DOHH2 (cell line): ENCODE results near the gene C16orf89.
"Not testable (repeated sequence)": the region's sequence is repeated elsewhere in the genome, so short reads cannot be mapped to it uniquely, and the experiment has no call there.

ENCODE experiments used
- H3F3A ChIP-seq: fragments of 200-600 bp; sonication (generic), shearing (Covaris generic); 2 replicates; pipeline ENCODE4 v1.6.0; 2016; ENCODE audit warnings: antibody characterized with exemption, mild to moderate bottlenecking; ENCODE audit not compliant: control insufficient read depth, insufficient read depth
- H3K27ac ChIP-seq: fragments of 200-600 bp; sonication (generic); 2 replicates; pipeline ENCODE4 v1.5.1; 2014; ENCODE audit warnings: low read depth, mild to moderate bottlenecking, low read length, moderate library complexity
- H3K27me3 ChIP-seq: fragments of 200-600 bp; sonication (generic); 2 replicates; pipeline ENCODE4 v1.6.1; 2014; ENCODE audit warnings: mild to moderate bottlenecking, low read length, mixed read lengths; ENCODE audit not compliant: control insufficient read depth
- H3K36me3 ChIP-seq: fragments of 200-600 bp; sonication (generic); 2 replicates; pipeline ENCODE4 v1.6.1; 2014; ENCODE audit warnings: mild to moderate bottlenecking, low read length, moderate library complexity, mixed read lengths; ENCODE audit not compliant: control insufficient read depth
- H3K4me1 ChIP-seq: fragments of 200-600 bp; sonication (generic); 2 replicates; pipeline ENCODE4 v1.6.1; 2014; ENCODE audit warnings: mild to moderate bottlenecking, low read length, mixed read lengths; ENCODE audit not compliant: control insufficient read depth
- H3K4me2 ChIP-seq: fragments of 200-600 bp; sonication (generic); 2 replicates; pipeline ENCODE4 v1.6.0; 2014; ENCODE audit warnings: mild to moderate bottlenecking, low read length, moderate library complexity
- H3K4me3 ChIP-seq: fragments of 200-600 bp; sonication (generic); 2 replicates; pipeline ENCODE4 v1.5.1; 2014; ENCODE audit warnings: mild to moderate bottlenecking, low read length, mixed read lengths
- H3K79me2 ChIP-seq: fragments of 200-600 bp; sonication (generic); 2 replicates; pipeline ENCODE4 v1.6.1; 2014; ENCODE audit warnings: mild to moderate bottlenecking, low read length, mixed read lengths; ENCODE audit not compliant: control insufficient read depth
- H3K9me2 ChIP-seq: fragments of 200-600 bp; sonication (generic); replicated peaks from 2 replicates; pipeline ENCODE4 v1.6.1; 2014; ENCODE audit warnings: mild to moderate bottlenecking, low read length, mixed read lengths; ENCODE audit not compliant: control insufficient read depth
- H3K9me3 ChIP-seq: fragments of 200-600 bp; sonication (generic); 2 replicates; pipeline ENCODE4 v1.6.1; 2014; ENCODE audit warnings: antibody characterized with exemption, low read length, mixed read lengths; ENCODE audit not compliant: control insufficient read depth, insufficient read depth
- H4K20me1 ChIP-seq: fragments of 200-600 bp; sonication (generic); 2 replicates; pipeline ENCODE4 v1.6.0; 2014; ENCODE audit warnings: low read depth, mild to moderate bottlenecking, antibody characterized with exemption, low read length, moderate library complexity; ENCODE audit not compliant: control insufficient read depth, insufficient read depth
- EZH2phosphoT487 ChIP-seq: fragments of 200-600 bp; sonication (generic); IDR thresholded peaks from 2 replicates; pipeline ENCODE4 v1.6.1; 2017; ENCODE audit warnings: borderline replicate concordance, mild to moderate bottlenecking, antibody characterized with exemption, low read length, moderate library complexity, mixed read lengths
- TF ChIP-seq, protein P1 (sequence below): fragments of 200-600 bp; sonication (generic); IDR thresholded peaks from one replicate; pipeline ENCODE4 v1.5.1; 2014; ENCODE audit warnings: antibody characterized with exemption, mild to moderate bottlenecking, low read depth, low read length; ENCODE audit not compliant: poor library complexity, severe bottlenecking

The C16orf89 gene, protein sequence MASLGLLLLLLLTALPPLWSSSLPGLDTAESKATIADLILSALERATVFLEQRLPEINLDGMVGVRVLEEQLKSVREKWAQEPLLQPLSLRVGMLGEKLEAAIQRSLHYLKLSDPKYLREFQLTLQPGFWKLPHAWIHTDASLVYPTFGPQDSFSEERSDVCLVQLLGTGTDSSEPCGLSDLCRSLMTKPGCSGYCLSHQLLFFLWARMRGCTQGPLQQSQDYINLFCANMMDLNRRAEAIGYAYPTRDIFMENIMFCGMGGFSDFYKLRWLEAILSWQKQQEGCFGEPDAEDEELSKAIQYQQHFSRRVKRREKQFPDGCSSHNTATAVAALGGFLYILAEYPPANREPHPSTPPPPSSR

GRCh38 chr16:5065813-5066212 is at the start of gene C16orf89:
Gene C16orf89 (minus strand): TSS chr16:5065956. CDS start chr16:5065908, 48 bp downstream.
- H3K79me2 ChIP-seq, result no peaks in the 10 kb centered on the region
- no peaks in the 10 kb centered on the region for H3K9me2 ChIP-seq
- no peaks in the 10 kb centered on the region for H3K4me1 ChIP-seq
- no peaks in the 10 kb centered on the region for H3F3A ChIP-seq
- H3K36me3 ChIP-seq, result no peaks in the 10 kb centered on the region
- H4K20me1 ChIP-seq, result no peaks in the 10 kb centered on the region
- no peak within 1 kb of the TSS for H3K4me3 ChIP-seq
- H3K4me2 ChIP-seq, result no peak within 1 kb of the TSS
- no peak within 1 kb of the TSS for H3K27ac ChIP-seq
- H3K27me3 ChIP-seq, result peaks cover 11% of the 10 kb centered on the region; the same call in 1 of the 2 replicates
- H3K9me3 ChIP-seq, result no peaks in the 10 kb centered on the region
- TF ChIP-seq, protein P1, sequence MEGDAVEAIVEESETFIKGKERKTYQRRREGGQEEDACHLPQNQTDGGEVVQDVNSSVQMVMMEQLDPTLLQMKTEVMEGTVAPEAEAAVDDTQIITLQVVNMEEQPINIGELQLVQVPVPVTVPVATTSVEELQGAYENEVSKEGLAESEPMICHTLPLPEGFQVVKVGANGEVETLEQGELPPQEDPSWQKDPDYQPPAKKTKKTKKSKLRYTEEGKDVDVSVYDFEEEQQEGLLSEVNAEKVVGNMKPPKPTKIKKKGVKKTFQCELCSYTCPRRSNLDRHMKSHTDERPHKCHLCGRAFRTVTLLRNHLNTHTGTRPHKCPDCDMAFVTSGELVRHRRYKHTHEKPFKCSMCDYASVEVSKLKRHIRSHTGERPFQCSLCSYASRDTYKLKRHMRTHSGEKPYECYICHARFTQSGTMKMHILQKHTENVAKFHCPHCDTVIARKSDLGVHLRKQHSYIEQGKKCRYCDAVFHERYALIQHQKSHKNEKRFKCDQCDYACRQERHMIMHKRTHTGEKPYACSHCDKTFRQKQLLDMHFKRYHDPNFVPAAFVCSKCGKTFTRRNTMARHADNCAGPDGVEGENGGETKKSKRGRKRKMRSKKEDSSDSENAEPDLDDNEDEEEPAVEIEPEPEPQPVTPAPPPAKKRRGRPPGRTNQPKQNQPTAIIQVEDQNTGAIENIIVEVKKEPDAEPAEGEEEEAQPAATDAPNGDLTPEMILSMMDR, result no peak
- TF ChIP-seq EZH2phosphoT487, result no peak

GRCh38 chr16:5110933-5111332 is 45.2 kb upstream of the C16orf89 start:
- H3K9me3 ChIP-seq, H3K4me1 ChIP-seq, H3K27me3 ChIP-seq, H3K9me2 ChIP-seq, H3K79me2 ChIP-seq, H3F3A ChIP-seq, H4K20me1 ChIP-seq, H3K4me3 ChIP-seq, H3K36me3 ChIP-seq, H3K27ac ChIP-seq, H3K4me2 ChIP-seq: not testable (repeated sequence)

DNA sequence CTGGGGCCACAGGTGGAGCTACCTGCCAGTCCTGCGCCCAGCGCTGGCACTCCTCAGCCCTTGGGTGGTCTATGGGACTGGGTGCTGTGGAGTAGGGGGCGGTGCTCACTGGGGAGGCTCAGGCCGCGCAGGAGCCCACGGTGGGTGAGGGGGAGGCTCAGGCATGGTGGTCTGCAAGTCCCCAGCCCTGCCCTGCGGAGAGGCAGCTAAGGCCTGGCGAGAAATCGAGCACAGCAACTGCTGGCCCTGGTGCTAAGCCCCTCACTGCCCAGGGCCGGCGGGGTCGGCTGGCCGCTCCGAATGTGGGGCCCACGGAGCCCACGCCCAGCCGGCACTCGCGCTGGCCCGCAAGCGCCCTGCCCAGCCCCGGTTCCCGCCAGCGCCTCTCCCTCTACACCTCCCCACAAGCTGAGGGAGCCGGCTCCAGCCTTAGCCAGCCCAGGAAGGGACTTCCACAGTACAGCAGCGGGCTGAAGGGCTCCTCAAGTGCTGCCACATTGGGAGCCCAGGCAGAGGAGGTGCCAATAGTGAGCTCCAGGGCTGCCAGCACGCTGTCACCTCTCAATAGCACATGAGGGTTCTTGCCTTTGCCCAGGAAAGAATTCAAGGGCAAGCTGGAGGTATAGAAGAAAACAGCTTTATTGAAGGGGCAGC is 42.9 kb upstream of the C16orf89 start:
- H3F3A ChIP-seq, result no peaks in the 10 kb centered on the region
- H3K27ac ChIP-seq, result no peak overlapping the region
- no peaks in the 10 kb centered on the region for H3K4me1 ChIP-seq
- no peak overlapping the region for H3K4me2 ChIP-seq
- no peaks in the 10 kb centered on the region for H3K9me2 ChIP-seq
- no peak overlapping the region for H3K4me3 ChIP-seq
- H3K9me3 ChIP-seq, result no peaks in the 10 kb centered on the region
- no peaks in the 10 kb centered on the region for H3K79me2 ChIP-seq
- TF ChIP-seq, protein P1, result no peak
- TF ChIP-seq EZH2phosphoT487, result no peak
- no peaks in the 10 kb centered on the region for H3K27me3 ChIP-seq
- no peaks in the 10 kb centered on the region for H3K36me3 ChIP-seq
- H4K20me1 ChIP-seq, result no peaks in the 10 kb centered on the region

DNA sequence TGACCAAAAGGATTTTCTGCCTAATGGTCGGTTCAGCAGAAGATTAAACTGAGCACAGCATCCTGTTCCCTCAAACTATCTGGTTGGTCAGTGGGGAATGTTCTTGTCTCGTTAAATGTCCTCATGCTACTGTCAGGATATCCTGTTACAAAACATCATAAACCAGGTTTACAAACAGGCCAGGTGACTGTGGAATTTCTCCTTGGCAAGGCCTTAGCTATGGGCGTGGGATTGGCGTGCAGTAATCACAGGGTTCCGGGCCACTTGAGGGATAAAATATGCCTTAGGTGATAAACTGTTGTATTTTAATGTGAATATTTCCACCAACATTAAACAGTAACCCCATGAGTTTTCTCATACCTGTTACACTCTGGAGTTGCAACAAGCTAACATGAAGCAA is 39.3 kb upstream of the C16orf89 start:
- not testable (repeated sequence) for H3K4me2 ChIP-seq, H3K9me2 ChIP-seq, H3K4me3 ChIP-seq, H3K9me3 ChIP-seq, H3K36me3 ChIP-seq, H4K20me1 ChIP-seq, H3K27me3 ChIP-seq, H3K79me2 ChIP-seq, H3K27ac ChIP-seq, H3K4me1 ChIP-seq, H3F3A ChIP-seq

- H3K79me2 ChIP-seq, H3K9me2 ChIP-seq, H3K4me2 ChIP-seq, H3K4me1 ChIP-seq, H3K36me3 ChIP-seq, H3K4me3 ChIP-seq, H3F3A ChIP-seq, H3K9me3 ChIP-seq, H4K20me1 ChIP-seq, H3K27me3 ChIP-seq, H3K27ac ChIP-seq: not testable (repeated sequence)
Measured at GRCh38 chr16:5103296-5104032, 37.7 kb upstream of the C16orf89 start.

GRCh38 chr16:5099174-5099573 is 33.4 kb upstream of the C16orf89 start:
- H3K4me2 ChIP-seq, H3K4me3 ChIP-seq, H3K36me3 ChIP-seq, H3K27ac ChIP-seq, H4K20me1 ChIP-seq, H3K9me3 ChIP-seq, H3F3A ChIP-seq, H3K27me3 ChIP-seq, H3K79me2 ChIP-seq, H3K4me1 ChIP-seq, H3K9me2 ChIP-seq: not testable (repeated sequence)
